K562 (cell line): ENCODE measurements around the gene LRP1B. TPM values are rescaled to one million over a fixed set of nuclear protein-coding genes. Genes with fewer than 3 reads are reported as not detected.

Experiments
- ATAC-seq: fragments of 200-7000 bp; cut with Tn5 transposase; 3 replicates; pipeline ENCODE4 v1.9.1; 2020; ENCODE audit warnings: moderate library complexity
- BruUV-seq: library from RNA; stranded (reverse); fragments of 400-500 nt; replicated peaks from 2 replicates; lab custom pipeline; 2021; lab: Mats Ljungman, UMichigan
- CTCF ChIA-PET: fragments of 300-600 bp; formaldehyde crosslinking; extraction: SDS; loops from one replicate; lab custom pipeline; 2021; ENCODE audit warnings: low intra/inter-chr PET ratio; lab: Yijun Ruan, JAX
- POLR2A ChIA-PET: fragments of 300-600, 350-650 bp; sonication (Branson Sonifier 250); formaldehyde crosslinking; extraction: SDS; loops from one replicate; lab custom pipeline; 2021; ENCODE audit warnings: antibody characterized with exemption, inconsistent platforms; lab: Yijun Ruan, JAX
- DNase-seq, 4 experiments: peaks; one replicate each; pipeline versions ENCODE4 v3.0.0 to v3.0.0-alpha.2; 2011 to 2018; ENCODE audit warnings: low spot score in 3 of 4, mixed read lengths in 3 of 4; ENCODE audit errors: extremely low read depth in 1 of 4
- FAIRE-seq: peaks from 2 replicates; lab custom pipeline; 2011; peaks lifted over from hg19 to GRCh38; lab: Jason Lieb, UNC
- H2AFZ ChIP-seq: 2 replicates; pipeline ENCODE4 v1.6.0; 2011; ENCODE audit warnings: low read depth, low read length, control low read depth, inconsistent platforms
- H3K27ac ChIP-seq: fragments of 200-600 bp; 3 replicates; pipeline ENCODE4 v1.8.0; 2011; ENCODE audit warnings: low read depth, mild to moderate bottlenecking, control low read depth, inconsistent platforms, low read length, moderate library complexity, mixed read lengths; ENCODE audit errors: extremely low read depth
- H3K27me3 ChIP-seq, 2 experiments: fragments of 300-600 bp in 1 of 2; 2 replicates in 1 of 2; 3 replicates in 1 of 2; pipeline versions ENCODE4 v1.6.0 to v1.8.0; 2011; ENCODE audit warnings: inconsistent platforms in 2 of 2, low read length in 2 of 2, mild to moderate bottlenecking in 1 of 2, mixed read lengths in 1 of 2, moderate library complexity in 1 of 2; ENCODE audit not compliant: control insufficient read depth in 2 of 2, insufficient read depth in 2 of 2
- H3K36me3 ChIP-seq: fragments of 300-600 bp; 3 replicates; pipeline ENCODE4 v1.8.0; 2011; ENCODE audit warnings: mild to moderate bottlenecking, low read length, inconsistent platforms; ENCODE audit not compliant: control insufficient read depth, insufficient read depth
- H3K4me1 ChIP-seq, 2 experiments: fragments of 200-600 bp in 1 of 2; replicated peaks in 1 of 2; 2 replicates in 1 of 2; 3 replicates in 1 of 2; pipeline versions ENCODE4 v1.5.1 to v1.8.0; 2011; ENCODE audit warnings: inconsistent platforms in 2 of 2, low read length in 2 of 2, mild to moderate bottlenecking in 1 of 2, mixed read lengths in 1 of 2, moderate library complexity in 1 of 2; ENCODE audit not compliant: control insufficient read depth in 2 of 2, insufficient read depth in 2 of 2
- H3K4me2 ChIP-seq: 2 replicates; pipeline ENCODE4 v1.6.1; 2011; ENCODE audit warnings: low read length, control low read depth, inconsistent platforms, mixed read lengths; ENCODE audit not compliant: insufficient read depth
- H3K4me3 ChIP-seq: fragments of 200-600 bp; sonication (generic), shearing (Covaris generic); 2 replicates; pipeline ENCODE4 v1.5.1; 2016; ENCODE audit warnings: control low read depth, inconsistent platforms
- H3K79me2 ChIP-seq: fragments of 200-600 bp; 3 replicates; pipeline ENCODE4 v1.8.0; 2011; ENCODE audit warnings: low read length, inconsistent platforms; ENCODE audit not compliant: control insufficient read depth, insufficient read depth
- H3K9ac ChIP-seq, 2 experiments: 2 replicates each; pipeline versions ENCODE4 v1.6.0 to v1.6.1; 2011; ENCODE audit warnings: low read depth in 2 of 2, low read length in 2 of 2, control low read depth in 1 of 2, inconsistent platforms in 1 of 2, mild to moderate bottlenecking in 1 of 2, mixed read lengths in 1 of 2; ENCODE audit not compliant: insufficient read depth in 1 of 2
- H3K9me1 ChIP-seq: one replicate; pipeline ENCODE4 v1.6.0; 2011; ENCODE audit warnings: inconsistent platforms, mild to moderate bottlenecking, low read length, moderate library complexity; ENCODE audit not compliant: control insufficient read depth, insufficient read depth
- H3K9me3 ChIP-seq: replicated peaks from 2 replicates; pipeline ENCODE4 v1.5.1; 2011; ENCODE audit warnings: low read depth, low read length, inconsistent platforms; ENCODE audit not compliant: control insufficient read depth, insufficient read depth
- H4K20me1 ChIP-seq: replicated peaks from 2 replicates; pipeline ENCODE4 v1.6.1; 2011; ENCODE audit warnings: low read length, inconsistent platforms, mixed read lengths; ENCODE audit not compliant: control insufficient read depth, insufficient read depth
- AFF4 ChIP-seq: sonication (generic); formaldehyde crosslinking; IDR thresholded peaks from 2 replicates; pipeline ENCODE4 v1.8.0; 2023; ENCODE audit warnings: mild to moderate bottlenecking, missing genetic modification reagents
- EP400 ChIP-seq: fragments of 450-650 bp; IDR thresholded peaks from 2 replicates; pipeline ENCODE4 v1.6.1; 2017; ENCODE audit warnings: antibody characterized with exemption, mild to moderate bottlenecking, moderate library complexity
- FIP1L1 ChIP-seq: fragments of 200-400 bp; formaldehyde crosslinking; IDR thresholded peaks from 2 replicates; pipeline ENCODE4 v1.6.1; 2018; ENCODE audit warnings: mild to moderate bottlenecking, low read depth, low read length; ENCODE audit not compliant: poor library complexity, severe bottlenecking
- FOXA1 ChIP-seq: fragments of 450-650 bp; IDR thresholded peaks from 2 replicates; pipeline ENCODE4 v1.6.1; 2016; ENCODE audit warnings: mild to moderate bottlenecking, borderline replicate concordance
- GATAD2A ChIP-seq: fragments of 450-650 bp; IDR thresholded peaks from 2 replicates; pipeline ENCODE4 v1.6.1; 2017
- ILK ChIP-seq: fragments of 450-650 bp; IDR thresholded peaks from 2 replicates; pipeline ENCODE4 v1.6.1; 2016; ENCODE audit warnings: missing genetic modification characterization, low read depth, mild to moderate bottlenecking, missing compliant biosample characterization, moderate library complexity, borderline replicate concordance
- SFPQ ChIP-seq: fragments of 200-400 bp; formaldehyde crosslinking; IDR thresholded peaks from 2 replicates; pipeline ENCODE4 v1.6.1; 2017; ENCODE audit warnings: mild to moderate bottlenecking, low read depth, low read length, moderate library complexity
- TOE1 ChIP-seq, 2 experiments: fragments of 450-650 bp in 1 of 2; sonication (generic) in 1 of 2; formaldehyde crosslinking in 1 of 2; IDR thresholded peaks; 2 replicates each; pipeline versions ENCODE4 v1.7.1 to v1.8.0; 2016 to 2022; ENCODE audit warnings: borderline replicate concordance in 2 of 2, mild to moderate bottlenecking in 2 of 2, antibody characterized with exemption in 1 of 2, inconsistent platforms in 1 of 2, low read depth in 1 of 2, missing genetic modification reagents in 1 of 2, moderate library complexity in 1 of 2
- ZNF408 ChIP-seq: fragments of 250-450 bp; sonication (Bioruptor Pico); IDR thresholded peaks from 2 replicates; pipeline ENCODE4 v1.4.0; 2020; ENCODE audit warnings: low read depth, mild to moderate bottlenecking, moderate library complexity
- WGBS: fragments of 100-300 bp; shearing (Covaris generic); methylation state at CpG from one replicate; pipeline ENCODE4 v1.1.6; 2016; ENCODE audit warnings: low coverage, mixed read lengths; ENCODE audit not compliant: insufficient coverage; ENCODE audit errors: missing lambda C conversion rate; 5-methylcytosine and 5-hydroxymethylcytosine counted together
- in situ Hi-C: fragments of 300-500 bp; cut with MboI; formaldehyde crosslinking; loops from 4 replicates; pipeline ENCODE4 v1.15.0; 2018; ENCODE audit warnings: inconsistent platforms, mixed read lengths
- intact Hi-C: fragments of 100-400 bp; cut with micrococcal nuclease; formaldehyde crosslinking; loops from 2 replicates; pipeline ENCODE4 v1.14.2; 2022
- polyA plus RNA-seq, 8 experiments: library from polyadenylated mRNA; depleted of rRNA in 4 of 8; stranded (reverse) in 5 of 8; unstranded in 3 of 8; fragments of >200 nt; fragmentation: Nextera tagmentation in 2 of 8; fragmentation: Illumina TruSeq in 1 of 8; extraction: Ambion mirVana in 2 of 8; extraction: Trizol in 1 of 8; gene quantifications; 2 replicates each; pipeline versions ENCODE4 v1.2.1 to v1.2.3, GENCODE V29; 2011 to 2014; ENCODE audit warnings: inconsistent platforms in 1 of 8, missing spikeins in 1 of 8
- total RNA-seq, 7 experiments: library from RNA; depleted of rRNA in 6 of 7; stranded (reverse); fragments of >200 nt in 6 of 7; fragmentation: Illumina TruSeq in 2 of 7; extraction: Trizol in 2 of 7; gene quantifications; 2 replicates each; pipeline versions ENCODE4 v1.2.1 to v1.2.3, GENCODE V29; 2011 to 2021; ENCODE audit warnings: low replicate concordance in 1 of 7

LRP1B gene
- total and polyA plus RNA-seq, 9 of the 15 experiments (the other 6 are each of a cell fraction or from before 2014, with no cell fraction given) = not detected

GRCh38 chr2:140401056-140401455 is 1729.8 kb downstream of the LRP1B start:
- in situ Hi-C loops (no loop called here), intact Hi-C loops (no loop called here)
- H3K4me2 ChIP-seq = no peak overlapping the region
- H3K79me2 ChIP-seq = no peaks in the 10 kb centered on the region
- no TSS peak for BruUV-seq
- no peaks in the 10 kb centered on the region; the same call in 1 of the 2 replicates for H3K9me3 ChIP-seq
- H3K27ac ChIP-seq = no peak overlapping the region
- ChIA-PET CTCF (no interaction called here), POLR2A (interaction anchor here (0.6 kb wide), 1 partner anchor 1267 kb away, joined by 3 read pairs; no protein-coding TSS in a partner anchor)
- H4K20me1 ChIP-seq = no peaks in the 10 kb centered on the region
- FAIRE-seq (no peak), ATAC-seq (no peak), DNase-seq (no peak)
- 0% methylated on average over 2 of the region's 2 CpGs for WGBS
- H3K4me1 ChIP-seq = no peaks in the 10 kb centered on the region
- H2AFZ ChIP-seq = no peak overlapping the region
- H3K9me1 ChIP-seq = no peaks in the 10 kb centered on the region
- no peaks in the 10 kb centered on the region for H3K36me3 ChIP-seq
- no peaks in the 10 kb centered on the region for H3K27me3 ChIP-seq
- H3K9ac ChIP-seq = no peak overlapping the region
- H3K4me3 ChIP-seq = no peak overlapping the region
- no peak for TF ChIP-seq AFF4 (CRISPR knock-in tag)
- TF ChIP-seq SFPQ = no peak
- TF ChIP-seq FOXA1 = no peak
- no peak for TF ChIP-seq FIP1L1
- TF ChIP-seq TOE1 (IDR thresholded peaks at IDR 0.05; ENCODE audit: borderline replicate concordance) = no peak
- TF ChIP-seq TOE1 (CRISPR knock-in tag; IDR thresholded peaks at IDR 0.05; ENCODE audit: borderline replicate concordance, low read depth) = no peak
- no peak for TF ChIP-seq EP400
- no peak for TF ChIP-seq ILK (tag)
- TF ChIP-seq ZNF408 = no peak
- no peak for TF ChIP-seq GATAD2A
